Kidney (tissue), 14 donors: Measurements from ENCODE around the gene GDF15. TPM values are rescaled to one million over a fixed set of nuclear protein-coding genes. Genes with fewer than 3 reads are reported as not detected.

ENCODE experiments used
- DNase-seq, 5 donors: peaks; one replicate each; pipeline ENCODE4 v3.0.0-alpha.2; 2013 to 2020
- FAIRE-seq: peaks from 2 replicates; lab custom pipeline; 2012; peaks lifted over from hg19 to GRCh38; lab: Jason Lieb, UNC
- H3K27ac ChIP-seq, 2 donors: one replicate each; pipeline ENCODE4 v1.7.0; 2013; ENCODE audit warnings: low read depth in 2 of 2, low read length in 2 of 2, inconsistent platforms in 1 of 2
- H3K27me3 ChIP-seq: one replicate; pipeline ENCODE4 v1.7.1; 2013; ENCODE audit warnings: low read length, inconsistent platforms; ENCODE audit not compliant: control insufficient read depth, insufficient read depth
- H3K36me3 ChIP-seq, 3 donors: one replicate each; pipeline versions ENCODE4 v1.7.0 to v1.7.1; 2013; ENCODE audit warnings: low read length in 3 of 3, control low read depth in 1 of 3, inconsistent platforms in 1 of 3; ENCODE audit not compliant: insufficient read depth in 3 of 3, control insufficient read depth in 2 of 3
- H3K4me1 ChIP-seq, 3 donors: one replicate each; pipeline versions ENCODE4 v1.7.0 to v1.7.1; 2013; ENCODE audit warnings: low read length in 3 of 3, inconsistent platforms in 1 of 3, low read depth in 1 of 3; ENCODE audit not compliant: control insufficient read depth in 2 of 3, insufficient read depth in 2 of 3
- H3K4me3 ChIP-seq, 3 donors: one replicate each; pipeline versions ENCODE4 v1.7.0 to v1.8.1; 2013; ENCODE audit warnings: low read length in 3 of 3, control low read depth in 1 of 3, inconsistent platforms in 1 of 3
- H3K9ac ChIP-seq, 3 donors: one replicate each; pipeline versions ENCODE4 v1.7.0 to v1.7.1; 2013; ENCODE audit warnings: low read length in 3 of 3, control low read depth in 1 of 3, inconsistent platforms in 1 of 3
- H3K9me3 ChIP-seq, 3 donors: one replicate each; pipeline versions ENCODE4 v1.7.0 to v1.7.1; 2013; ENCODE audit warnings: low read length in 3 of 3, control low read depth in 1 of 3, inconsistent platforms in 1 of 3; ENCODE audit not compliant: control insufficient read depth in 2 of 3, insufficient read depth in 1 of 3
- CTCF ChIP-seq: IDR thresholded peaks from 3 replicates; pipeline ENCODE4 v1.5.1; 2012; ENCODE audit warnings: mild to moderate bottlenecking, moderate library complexity, borderline replicate concordance; ENCODE audit not compliant: insufficient read depth; ENCODE audit errors: extremely low read depth
- intact Hi-C: fragments of 100-400 bp; cut with DNase I; formaldehyde crosslinking; loops from one replicate; pipeline ENCODE4 v1.11.1; 2022
- polyA plus RNA-seq: library from polyadenylated mRNA; stranded (reverse); fragments of 350-450 nt; fragmentation: Illumina TruSeq; extraction: RNeasy Lipid Tissue Mini Kit (QIAGEN cat#74804); gene quantifications from one replicate; pipeline ENCODE4 v1.2.3, GENCODE V29; 2014; ENCODE audit warnings: low read depth, low replicate concordance; ENCODE audit not compliant: insufficient read depth
- total RNA-seq: library from RNA; stranded (reverse); fragmentation: NEBNext Ultra II Directional; extraction: Animal tissue kit (Norgen Biotek cat#: 25700); gene quantifications from one replicate; pipeline ENCODE4 v1.2.1, GENCODE V29; 2021
- donor health status: control.
- donor health status: control.
- donor health status: control.
- donor health status: control.
- donor health status: control.
- donor health status: DM: yes; HTN: yes; CAD: no.
- donor health status: Normal renal cell carcinoma (clear cell type).

GDF15 gene
- total and polyA plus RNA-seq, 2 donors from 2014 or later = 51.2 to 154 TPM

- H3K27ac ChIP-seq = no peak overlapping the region
- no peak overlapping the region for H3K4me3 ChIP-seq
- peaks cover 0 to 13% (median 0%) of the 10 kb centered on the region in 3 donors for H3K4me1 ChIP-seq
- no peak for TF ChIP-seq CTCF
- DNase-seq = peak in 1 of 5 donors; percentile 66
- peaks cover 0 to 3% (median 2%) of the 10 kb centered on the region in 3 donors for H3K36me3 ChIP-seq
- H3K9ac ChIP-seq = no peak overlapping the region
- H3K27me3 ChIP-seq = no peaks in the 10 kb centered on the region
- no peaks in the 10 kb centered on the region for H3K9me3 ChIP-seq
- FAIRE-seq = no peak
- intact Hi-C loops = no loop called here
These were observed 6.5 kb downstream of the GDF15 start for GRCh38 chr19:18392417-18392816.

GRCh38 chr19:18392926-18393325, 7.0 kb downstream of the GDF15 start:
- Histone ChIP-seq H3K27ac (no peak overlapping the region), H3K4me3 (no peak overlapping the region), H3K36me3 (peaks cover 0 to 3% (median 2%) of the 10 kb centered on the region in 3 donors), H3K4me1 (peaks cover 0 to 13% (median 0%) of the 10 kb centered on the region in 3 donors), H3K9me3 (no peaks in the 10 kb centered on the region), H3K27me3 (no peaks in the 10 kb centered on the region), H3K9ac (no peak overlapping the region)
- intact Hi-C loops = no loop called here
- FAIRE-seq (no peak), DNase-seq (no peak)
- no peak for TF ChIP-seq CTCF

- Histone ChIP-seq H3K4me1 (peaks cover 0 to 13% (median 0%) of the 10 kb centered on the region in 3 donors), H3K27me3 (no peaks in the 10 kb centered on the region), H3K36me3 (peaks cover 0 to 2% (median 0%) of the 10 kb centered on the region in 3 donors), H3K9ac (no peak overlapping the region), H3K9me3 (no peaks in the 10 kb centered on the region), H3K4me3 (no peak overlapping the region), H3K27ac (no peak overlapping the region)
- TF ChIP-seq CTCF = no peak
- DNase-seq (no peak), FAIRE-seq (no peak)
- intact Hi-C loops = no loop called here
These were observed 7.9 kb downstream of the GDF15 start for GRCh38 chr19:18393836-18394235.
